HepG2 (cell line): ENCODE data around the gene IPO13. TPM values are rescaled to one million over a fixed set of nuclear protein-coding genes. Genes with fewer than 3 reads are reported as not detected.

Experiments used
- ATAC-seq: fragments of 200-7000 bp; cut with Tn5 transposase; 3 replicates; pipeline ENCODE4 v1.9.1; 2020; ENCODE audit warnings: mild to moderate bottlenecking, moderate library complexity
- BruUV-seq: library from RNA; stranded (reverse); fragments of 400-500 nt; replicated peaks from 2 replicates; lab custom pipeline; 2021; lab: Mats Ljungman, UMichigan
- CTCF ChIA-PET: fragments of 300-600 bp; formaldehyde crosslinking; extraction: SDS; loops from one replicate; lab custom pipeline; 2021; ENCODE audit warnings: low total read pairs, inconsistent platforms, low intra/inter-chr PET ratio; lab: Yijun Ruan, JAX
- POLR2A ChIA-PET: fragments of 350-600 bp; sonication (Branson Sonifier 250); formaldehyde crosslinking; loops from one replicate; lab custom pipeline; 2020; ENCODE audit warnings: antibody characterized with exemption, inconsistent platforms; lab: Yijun Ruan, JAX
- DNase-seq: peaks from one replicate; pipeline ENCODE4 v3.0.0-alpha.2; 2015; ENCODE audit warnings: low spot score
- FAIRE-seq: peaks from 3 replicates; lab custom pipeline; 2011; peaks lifted over from hg19 to GRCh38; lab: Jason Lieb, UNC
- H2AFZ ChIP-seq: one replicate; pipeline ENCODE4 v1.6.1; 2011; ENCODE audit warnings: low read length, inconsistent platforms
- H3K27ac ChIP-seq: fragments of 300-600 bp; 3 replicates; pipeline ENCODE4 v1.8.0; 2011; ENCODE audit warnings: mixed run types, mild to moderate bottlenecking, mixed read lengths, low read length, inconsistent platforms; ENCODE audit not compliant: insufficient read depth; ENCODE audit errors: extremely low read length
- H3K27me3 ChIP-seq, 2 experiments: fragments of 200-600 bp in 1 of 2; 2 replicates in 1 of 2; 3 replicates in 1 of 2; pipeline versions ENCODE4 v1.6.0 to v1.8.0; 2011; ENCODE audit warnings: low read length in 2 of 2, mild to moderate bottlenecking in 2 of 2, moderate library complexity in 2 of 2, inconsistent platforms in 1 of 2; ENCODE audit not compliant: insufficient read depth in 2 of 2, control insufficient read depth in 1 of 2
- H3K36me3 ChIP-seq, 2 experiments: fragments of 200-600 bp in 1 of 2; replicated peaks in 1 of 2; 2 replicates in 1 of 2; 3 replicates in 1 of 2; pipeline versions ENCODE4 v1.5.1 to v1.8.0; 2011; ENCODE audit warnings: low read length in 2 of 2, inconsistent platforms in 1 of 2; ENCODE audit not compliant: insufficient read depth in 2 of 2, control insufficient read depth in 1 of 2
- H3K4me1 ChIP-seq: 2 replicates; pipeline ENCODE4 v1.5.1; 2012; ENCODE audit warnings: low read length, inconsistent platforms; ENCODE audit not compliant: insufficient read depth
- H3K4me2 ChIP-seq: 2 replicates; pipeline ENCODE4 v1.6.0; 2011; ENCODE audit warnings: low read depth, low read length, inconsistent platforms
- H3K4me3 ChIP-seq, 3 experiments: fragments of 200-600 bp in 1 of 3; sonication (generic), shearing (Covaris generic) in 1 of 3; replicated peaks in 1 of 3; 2 replicates each; pipeline ENCODE4 v1.5.1; 2011 to 2016; ENCODE audit warnings: low read length in 3 of 3, inconsistent platforms in 2 of 3, low read depth in 2 of 3, mild to moderate bottlenecking in 2 of 3, control low read depth in 1 of 3, mixed read lengths in 1 of 3; ENCODE audit not compliant: insufficient read depth in 1 of 3
- H3K79me2 ChIP-seq: one replicate; pipeline ENCODE4 v1.6.1; 2011; ENCODE audit warnings: low read length, inconsistent platforms; ENCODE audit not compliant: insufficient read depth
- H3K9ac ChIP-seq: 2 replicates; pipeline ENCODE4 v1.6.0; 2011; ENCODE audit warnings: mild to moderate bottlenecking, low read depth, low read length, inconsistent platforms; ENCODE audit not compliant: insufficient read depth
- H3K9me3 ChIP-seq: 2 replicates; pipeline ENCODE4 v1.5.1; 2012; ENCODE audit warnings: mild to moderate bottlenecking, low read length
- H4K20me1 ChIP-seq: 2 replicates; pipeline ENCODE4 v1.6.0; 2011; ENCODE audit warnings: inconsistent platforms, mild to moderate bottlenecking, low read length, moderate library complexity; ENCODE audit not compliant: insufficient read depth
- ASH2L ChIP-seq: fragments of 300-600, 200-600 bp; sonication (generic); IDR thresholded peaks from 2 replicates; pipeline ENCODE4 v1.7.0; 2017; ENCODE audit warnings: low read depth, mild to moderate bottlenecking, moderate library complexity, mixed read lengths, low read length; ENCODE audit not compliant: insufficient read length
- ATF3 ChIP-seq: sonication (generic); formaldehyde crosslinking; IDR thresholded peaks from 2 replicates; pipeline ENCODE4 v1.4.0; 2020; ENCODE audit warnings: missing genetic modification reagents
- CC2D1A ChIP-seq: sonication (generic); formaldehyde crosslinking; IDR thresholded peaks from 2 replicates; pipeline ENCODE4 v1.8.1; 2023; ENCODE audit warnings: mild to moderate bottlenecking, missing genetic modification reagents
- CENPT ChIP-seq: sonication (generic); formaldehyde crosslinking; IDR thresholded peaks from 2 replicates; pipeline ENCODE4 v1.8.0; 2022; ENCODE audit warnings: low read depth, mild to moderate bottlenecking, moderate library complexity, missing genetic modification reagents
- DRAP1 ChIP-seq: IDR thresholded peaks from 2 replicates; pipeline ENCODE4 v1.6.1; 2016; ENCODE audit warnings: missing genetic modification reagents, missing compliant biosample characterization
- ERF ChIP-seq: IDR thresholded peaks from 2 replicates; pipeline ENCODE4 v1.6.1; 2018; ENCODE audit warnings: missing biosample characterization, missing genetic modification reagents
- HMG20A ChIP-seq: IDR thresholded peaks from 2 replicates; pipeline ENCODE4 v1.6.1; 2016; ENCODE audit warnings: borderline replicate concordance
- HNF4A ChIP-seq: sonication (generic); formaldehyde crosslinking; IDR thresholded peaks from 2 replicates; pipeline ENCODE4 v1.4.0; 2020; ENCODE audit warnings: missing genetic modification reagents
- HNF4G ChIP-seq, 2 experiments: sonication (generic) in 1 of 2; formaldehyde crosslinking in 1 of 2; IDR thresholded peaks; 2 replicates each; pipeline versions ENCODE4 v1.4.0 to v1.6.1; 2011 to 2020; ENCODE audit warnings: borderline replicate concordance in 2 of 2, low read depth in 2 of 2, mild to moderate bottlenecking in 2 of 2, low read length in 1 of 2, missing genetic modification reagents in 1 of 2, moderate library complexity in 1 of 2
- JUND ChIP-seq: sonication (generic); formaldehyde crosslinking; IDR thresholded peaks from 2 replicates; pipeline ENCODE4 v1.8.0; 2022; ENCODE audit warnings: mild to moderate bottlenecking, missing genetic modification reagents
- SRY ChIP-seq: sonication (generic); formaldehyde crosslinking; IDR thresholded peaks from 2 replicates; pipeline ENCODE4 v1.8.0; 2022; ENCODE audit warnings: mild to moderate bottlenecking, missing genetic modification reagents
- TEAD3 ChIP-seq: optimal IDR thresholded peaks from 2 replicates; pipeline ENCODE3; 2016; ENCODE audit warnings: borderline replicate concordance
- THAP11 ChIP-seq: IDR thresholded peaks from 2 replicates; pipeline ENCODE4 v1.6.1; 2016; ENCODE audit warnings: missing biosample characterization, missing genetic modification reagents
- TRAFD1 ChIP-seq: sonication (generic); formaldehyde crosslinking; IDR thresholded peaks from 2 replicates; pipeline ENCODE4 v1.5.1; 2020; ENCODE audit warnings: missing genetic modification reagents, mild to moderate bottlenecking, borderline replicate concordance
- ZNF274 ChIP-seq: sonication (generic); formaldehyde crosslinking; IDR thresholded peaks from 2 replicates; pipeline ENCODE4 v1.5.1; 2020; ENCODE audit warnings: mild to moderate bottlenecking, missing genetic modification reagents
- ZNF441 ChIP-seq: sonication (generic); formaldehyde crosslinking; IDR thresholded peaks from 2 replicates; pipeline ENCODE4 v1.7.0; 2021; ENCODE audit warnings: missing genetic modification reagents, borderline replicate concordance
- ZNF563 ChIP-seq: sonication (generic); formaldehyde crosslinking; IDR thresholded peaks from 2 replicates; pipeline ENCODE4 v1.8.0; 2022; ENCODE audit warnings: mild to moderate bottlenecking, moderate library complexity, missing genetic modification reagents
- ZNF724P ChIP-seq: sonication (generic); formaldehyde crosslinking; IDR thresholded peaks from 2 replicates; pipeline ENCODE4 v1.8.0; 2022; ENCODE audit warnings: missing genetic modification reagents, borderline replicate concordance
- ZXDC ChIP-seq: sonication (generic); formaldehyde crosslinking; IDR thresholded peaks from 2 replicates; pipeline ENCODE4 v1.5.0; 2020; ENCODE audit warnings: mild to moderate bottlenecking, missing genetic modification reagents
- WGBS: methylation state at CpG from one replicate; pipeline ENCODE4 v1.1.6; 2017; ENCODE audit warnings: low lambda C conversion rate; 5-methylcytosine and 5-hydroxymethylcytosine counted together
- in situ Hi-C: cut with HindIII; loops from 2 replicates; pipeline ENCODE4 v1.10.0; 2017; ENCODE audit warnings: low pct_unique_long_range_greater_than_20kb; ENCODE audit not compliant: extremely low pct_ligation_motif_present
- intact Hi-C: fragments of 100-400 bp; cut with micrococcal nuclease; formaldehyde crosslinking; loops from one replicate; pipeline ENCODE4 v1.10.0; 2022; ENCODE audit not compliant: unreplicated experiment
- polyA plus RNA-seq, 8 experiments: library from polyadenylated mRNA; depleted of rRNA in 3 of 8; stranded (reverse) in 7 of 8; unstranded in 1 of 8; fragments of >200 nt; fragmentation: Illumina TruSeq in 4 of 8; extraction: Trizol in 4 of 8; gene quantifications; 2 replicates each; pipeline versions ENCODE4 v1.2.1 to v1.2.3, GENCODE V29; 2011 to 2016; ENCODE audit warnings: low read depth in 4 of 8, missing spikeins in 1 of 8, mixed read lengths in 1 of 8; ENCODE audit not compliant: insufficient read depth in 1 of 8
- total RNA-seq, 5 experiments: library from RNA; depleted of rRNA; stranded (reverse); fragments of >200 nt; fragmentation: Illumina TruSeq; extraction: Trizol; gene quantifications; 2 replicates each; pipeline ENCODE4 v1.2.3, GENCODE V29; 2016; ENCODE audit warnings: low read depth in 1 of 5

The IPO13 gene
- total and polyA plus RNA-seq, 2 of the 13 experiments (the other 11 are each of a cell fraction or from before 2014, with no cell fraction given) = 12.9 to 15.6 TPM

GRCh38 chr1:43978264-43978550 lies 31.5 kb downstream of the IPO13 start:
- peak; percentile 56 for DNase-seq
- POLR2A ChIA-PET = interaction anchor here (0.7 to 2.4 kb wide), 12 partner anchors 8 to 328 kb away, joined by 3 to 32 read pairs (median 5); partner anchors contain the start of genes DPH2, IPO13, KDM4A and SLC6A9
- TF ChIP-seq ZXDC (CRISPR knock-in tag) = peak; percentile 62; the same call in 1 of the 2 replicates
- TF ChIP-seq ZNF441 (CRISPR knock-in tag) = no peak
- TF ChIP-seq ATF3 (CRISPR knock-in tag) = peak; percentile 84
- peak; percentile 15; the same call in 1 of the 2 replicates for TF ChIP-seq HNF4G (IDR thresholded peaks at IDR 0.05; ENCODE audit: borderline replicate concordance, low read depth, low read length)
- TF ChIP-seq HNF4G (CRISPR knock-in tag; IDR thresholded peaks at IDR 0.05; ENCODE audit: borderline replicate concordance, low read depth) = no peak
- peak; percentile 47 for TF ChIP-seq ASH2L
- peak; percentile 17; the same call in 1 of the 2 replicates for TF ChIP-seq ZNF724P (CRISPR knock-in tag)
- no peak for TF ChIP-seq CENPT (CRISPR knock-in tag)
- TF ChIP-seq TRAFD1 (CRISPR knock-in tag) = no peak
- peak; percentile 46; the same call in 1 of the 2 replicates for TF ChIP-seq JUND (CRISPR knock-in tag)
- TF ChIP-seq TEAD3 (CRISPR knock-in tag) = peak; percentile 56
- TF ChIP-seq THAP11 (CRISPR knock-in tag) = peak; percentile 69; the same call in 1 of the 2 replicates
- no peak for TF ChIP-seq SRY (CRISPR knock-in tag)
- 0 out of 2 replicates have a peak, but pooled peaks have one; percentile 32 for TF ChIP-seq DRAP1 (CRISPR knock-in tag)
- TF ChIP-seq ERF = no peak
- TF ChIP-seq HMG20A (CRISPR knock-in tag) = no peak
- no peak for TF ChIP-seq CC2D1A (CRISPR knock-in tag)
- peak; percentile 41; the same call in 1 of the 2 replicates for TF ChIP-seq ZNF563 (CRISPR knock-in tag)
- TF ChIP-seq ZNF274 = no peak
- 0 out of 2 replicates have a peak, but pooled peaks have one; percentile 14 for TF ChIP-seq HNF4A (CRISPR knock-in tag)

More at GRCh38 chr1:43978264-43978550, 31.5 kb downstream of the IPO13 start:
- Histone ChIP-seq H3K27ac (peak overlapping the region; percentile 88), H3K27me3 (no peaks in the 10 kb centered on the region), H3K4me3 (peak overlapping the region; percentile 84 to 87 (median 84); a peak in 5 of 6 replicates), H4K20me1 (peaks cover 4% of the 10 kb centered on the region; the same call in 1 of the 2 replicates), H3K9ac (peak overlapping the region; percentile 66), H3K4me1 (peaks cover 76% of the 10 kb centered on the region), H3K36me3 (peaks cover 7 to 28% of the 10 kb centered on the region in 2 experiments), H3K4me2 (peak overlapping the region; percentile 81), H3K79me2 (peaks cover 54% of the 10 kb centered on the region), H2AFZ (no peak overlapping the region), H3K9me3 (no peaks in the 10 kb centered on the region)
- TSS peak; percentile 74 for BruUV-seq
- in situ Hi-C loops = no loop called here
- ATAC-seq = peak; percentile 18
- CTCF ChIA-PET = no interaction called here
- WGBS = 7% methylated on average over 5 of the region's 5 CpGs
- intact Hi-C loops = no loop called here
- no peak for FAIRE-seq
